H1 (cell line): ENCODE data around the gene RTN4IP1. TPM values are rescaled to one million over a fixed set of nuclear protein-coding genes. Genes with fewer than 3 reads are reported as not detected.

ENCODE experiments used
- CTCF ChIA-PET: fragments of 300-600 bp; sonication (Branson Sonifier 250); formaldehyde crosslinking; loops from one replicate; lab custom pipeline; 2021; ENCODE audit not compliant: partially characterized antibody; lab: Charles Lee
- POLR2A ChIA-PET: fragments of 300-600 bp; sonication (Branson Sonifier 250); formaldehyde crosslinking; loops from one replicate; lab custom pipeline; 2021; ENCODE audit warnings: inconsistent platforms; ENCODE audit not compliant: partially characterized antibody; lab: Charles Lee
- DNase-seq, 2 experiments: peaks; one replicate each; pipeline versions ENCODE4 v3.0.0 to v3.0.0-alpha.2; 2010 to 2022; ENCODE audit warnings: low spot score in 2 of 2, low read depth in 1 of 2, mixed read lengths in 1 of 2
- FAIRE-seq: peaks from 2 replicates; lab custom pipeline; 2011; peaks lifted over from hg19 to GRCh38; lab: Jason Lieb, UNC
- H2AFZ ChIP-seq: 2 replicates; pipeline ENCODE4 v1.8.1; 2012; ENCODE audit warnings: low read length, inconsistent platforms
- H2AK5ac ChIP-seq: 2 replicates; pipeline ENCODE4 v1.6.1; 2013; ENCODE audit warnings: low read depth, low read length
- H2BK120ac ChIP-seq: replicated peaks from 2 replicates; pipeline ENCODE3; 2013; ENCODE audit warnings: low read depth, low read length, inconsistent platforms
- H2BK12ac ChIP-seq: 2 replicates; pipeline ENCODE4 v1.6.1; 2013; ENCODE audit warnings: low read depth, low read length
- H2BK15ac ChIP-seq: 2 replicates; pipeline ENCODE4 v1.6.1; 2013; ENCODE audit warnings: low read length
- H2BK20ac ChIP-seq: 2 replicates; pipeline ENCODE4 v1.6.1; 2013; ENCODE audit warnings: low read length
- H2BK5ac ChIP-seq: 2 replicates; pipeline ENCODE4 v1.6.1; 2013; ENCODE audit warnings: low read depth, low read length
- H3K14ac ChIP-seq: 2 replicates; pipeline ENCODE4 v1.6.1; 2013; ENCODE audit warnings: inconsistent platforms; ENCODE audit not compliant: insufficient read length
- H3K18ac ChIP-seq: 2 replicates; pipeline ENCODE4 v1.6.1; 2013; ENCODE audit warnings: low read length; ENCODE audit errors: extremely low read depth
- H3K23ac ChIP-seq: 2 replicates; pipeline ENCODE4 v1.6.1; 2013; ENCODE audit warnings: inconsistent platforms; ENCODE audit not compliant: insufficient read length
- H3K23me2 ChIP-seq: 2 replicates; pipeline ENCODE4 v1.6.1; 2013; ENCODE audit warnings: low read depth, low read length
- H3K27ac ChIP-seq: 2 replicates; pipeline ENCODE4 v1.6.1; 2011; ENCODE audit warnings: low read depth, low read length, inconsistent platforms
- H3K27me3 ChIP-seq, 4 experiments: replicated peaks in 1 of 4; 1 replicate in 1 of 4; 2 replicates in 3 of 4; pipeline versions ENCODE4 v1.6.1 to v1.8.1; 2011 to 2013; ENCODE audit warnings: low read length in 3 of 4, mild to moderate bottlenecking in 3 of 4, inconsistent platforms in 2 of 4, mixed read lengths in 2 of 4, moderate library complexity in 1 of 4; ENCODE audit not compliant: control insufficient read depth in 3 of 4, insufficient read depth in 3 of 4; ENCODE audit errors: extremely low read depth in 1 of 4
- H3K36me3 ChIP-seq, 4 experiments: 2 replicates each; pipeline versions ENCODE4 v1.6.1 to v1.8.1; 2011 to 2013; ENCODE audit warnings: mild to moderate bottlenecking in 4 of 4, low read length in 3 of 4, moderate library complexity in 2 of 4, control low read depth in 1 of 4, inconsistent platforms in 1 of 4; ENCODE audit not compliant: insufficient read depth in 4 of 4, control insufficient read depth in 2 of 4
- H3K4ac ChIP-seq: replicated peaks from 2 replicates; pipeline ENCODE3; 2013; ENCODE audit warnings: low read length, low read depth, mixed read lengths, inconsistent platforms; ENCODE audit not compliant: insufficient read length
- H3K4me1 ChIP-seq, 4 experiments: replicated peaks in 1 of 4; 1 replicate in 1 of 4; 2 replicates in 3 of 4; pipeline versions ENCODE4 v1.6.1 to v1.8.1; 2011 to 2013; ENCODE audit warnings: low read length in 3 of 4, inconsistent platforms in 2 of 4, mixed read lengths in 1 of 4; ENCODE audit not compliant: insufficient read depth in 4 of 4, control insufficient read depth in 3 of 4
- H3K4me2 ChIP-seq, 2 experiments: 2 replicates each; pipeline versions ENCODE4 v1.6.1 to v1.8.1; 2011 to 2013; ENCODE audit warnings: low read depth in 2 of 2, low read length in 2 of 2, control low read depth in 1 of 2, inconsistent platforms in 1 of 2, mild to moderate bottlenecking in 1 of 2; ENCODE audit not compliant: insufficient read depth in 1 of 2
- H3K4me3 ChIP-seq, 4 experiments: fragments of 200-600, 300-600 bp in 1 of 4; sonication (generic), shearing (Covaris generic), sonication (Bioruptor Twin) in 1 of 4; 2 replicates each; pipeline versions ENCODE4 v1.5.1 to v1.8.1; 2011 to 2016; ENCODE audit warnings: low read length in 4 of 4, low read depth in 3 of 4, control low read depth in 2 of 4, inconsistent platforms in 2 of 4, mild to moderate bottlenecking in 2 of 4, mixed read lengths in 1 of 4, moderate library complexity in 1 of 4; ENCODE audit not compliant: insufficient read depth in 2 of 4; ENCODE audit errors: extremely low read depth in 1 of 4
- H3K56ac ChIP-seq: replicated peaks from 2 replicates; pipeline ENCODE3; 2013; ENCODE audit warnings: low read depth, mild to moderate bottlenecking, mixed read lengths, low read length, inconsistent platforms; ENCODE audit not compliant: insufficient read length
- H3K79me1 ChIP-seq: 2 replicates; pipeline ENCODE4 v1.6.1; 2013; ENCODE audit warnings: low read depth, low read length, control low read depth
- H3K79me2 ChIP-seq, 2 experiments: 2 replicates each; pipeline versions ENCODE4 v1.6.1 to v1.8.1; 2012 to 2013; ENCODE audit warnings: low read length in 2 of 2, mild to moderate bottlenecking in 2 of 2, inconsistent platforms in 1 of 2; ENCODE audit not compliant: insufficient read depth in 2 of 2, control insufficient read depth in 1 of 2
- H3K9ac ChIP-seq, 4 experiments: replicated peaks in 1 of 4; 1 replicate in 1 of 4; 2 replicates in 3 of 4; pipeline versions ENCODE4 v1.6.1 to v1.8.1; 2011 to 2013; ENCODE audit warnings: low read depth in 3 of 4, low read length in 3 of 4, control low read depth in 2 of 4, mild to moderate bottlenecking in 2 of 4, moderate library complexity in 2 of 4, inconsistent platforms in 1 of 4; ENCODE audit errors: extremely low read depth in 1 of 4
- H3K9me3 ChIP-seq, 2 experiments: 2 replicates each; pipeline versions ENCODE4 v1.6.1 to v1.8.1; 2012 to 2013; ENCODE audit warnings: mild to moderate bottlenecking in 2 of 2, moderate library complexity in 2 of 2, control low read depth in 1 of 2, inconsistent platforms in 1 of 2, low read depth in 1 of 2, low read length in 1 of 2, mixed read lengths in 1 of 2; ENCODE audit not compliant: insufficient read depth in 2 of 2
- H4K20me1 ChIP-seq, 2 experiments: replicated peaks in 1 of 2; 2 replicates each; pipeline versions ENCODE3 to v1.8.1; 2011 to 2013; ENCODE audit warnings: inconsistent platforms in 2 of 2, low read length in 2 of 2, mild to moderate bottlenecking in 1 of 2; ENCODE audit not compliant: insufficient read depth in 2 of 2, control insufficient read depth in 1 of 2
- H4K5ac ChIP-seq: 2 replicates; pipeline ENCODE4 v1.6.1; 2013; ENCODE audit warnings: low read length, low read depth, mixed read lengths, inconsistent platforms; ENCODE audit not compliant: insufficient read length
- H4K8ac ChIP-seq: 2 replicates; pipeline ENCODE4 v1.8.0; 2013; ENCODE audit warnings: mild to moderate bottlenecking, moderate library complexity, low read length, inconsistent platforms; ENCODE audit not compliant: insufficient read depth; ENCODE audit errors: extremely low read depth
- H4K91ac ChIP-seq: replicated peaks from 2 replicates; pipeline ENCODE3; 2013; ENCODE audit warnings: low read length, mixed read lengths, inconsistent platforms; ENCODE audit not compliant: insufficient read length
- ATF2 ChIP-seq: IDR thresholded peaks from 2 replicates; pipeline ENCODE4 v1.6.1; 2012; ENCODE audit warnings: low read length, inconsistent platforms
- CEBPB ChIP-seq: IDR thresholded peaks from 2 replicates; pipeline ENCODE4 v1.6.1; 2012; ENCODE audit warnings: low read depth, low read length
- CTBP2 ChIP-seq: IDR thresholded peaks from 2 replicates; pipeline ENCODE4 v1.7.0; 2011; ENCODE audit warnings: borderline replicate concordance, mild to moderate bottlenecking, moderate library complexity, mixed read lengths, low read length; ENCODE audit not compliant: insufficient read depth, insufficient read length
- EGR1 ChIP-seq: IDR thresholded peaks from 2 replicates; pipeline ENCODE4 v1.6.1; 2011; ENCODE audit warnings: low read depth, low read length, borderline replicate concordance
- FOSL1 ChIP-seq: IDR thresholded peaks from 2 replicates; pipeline ENCODE4 v1.6.1; 2011; ENCODE audit warnings: mild to moderate bottlenecking, low read depth, low read length, moderate library complexity; ENCODE audit not compliant: insufficient read depth
- HDAC6 ChIP-seq: IDR thresholded peaks from one replicate; pipeline ENCODE4 v1.7.1; 2012; ENCODE audit warnings: low read depth, mild to moderate bottlenecking, inconsistent platforms, low read length, moderate library complexity
- MAX ChIP-seq: IDR thresholded peaks from 2 replicates; pipeline ENCODE4 v1.6.1; 2012; ENCODE audit warnings: inconsistent platforms
- SP2 ChIP-seq: IDR thresholded peaks from 2 replicates; pipeline ENCODE4 v1.6.1; 2012; ENCODE audit warnings: mild to moderate bottlenecking, low read length, inconsistent platforms
- WGBS, 2 experiments: shearing (Covaris generic) in 1 of 2; methylation state at CpG; one replicate each; pipeline versions ENCODE4 v1.1.6 to v1.1.7; 2013 to 2015; ENCODE audit warnings: low lambda C conversion rate in 2 of 2, mixed read lengths in 2 of 2, inconsistent platforms in 1 of 2, low coverage in 1 of 2, missing lambda C conversion rate in 1 of 2; ENCODE audit not compliant: insufficient replicate concordance in 2 of 2, insufficient coverage in 1 of 2, insufficient read length in 1 of 2; ENCODE audit errors: extremely low coverage in 1 of 2, missing lambda C conversion rate in 1 of 2; 5-methylcytosine and 5-hydroxymethylcytosine counted together
- polyA plus RNA-seq, 7 experiments: library from polyadenylated mRNA; depleted of rRNA in 3 of 7; stranded (reverse) in 5 of 7; unstranded in 2 of 7; fragments of >200 nt in 5 of 7; fragments of 200-250 nt in 2 of 7; gene quantifications; 1 replicate in 5 of 7; 2 replicates in 1 of 7; 4 replicates in 1 of 7; pipeline versions ENCODE4 v1.2.1 to v1.2.3, GENCODE V29; 2011 to 2013; ENCODE audit warnings: missing spikeins in 2 of 7, mixed read lengths in 2 of 7
- total RNA-seq: library from RNA; stranded (reverse); fragmentation: NEBNext Ultra II Directional; extraction: Animal tissue kit (Norgen Biotek cat#: 25700); gene quantifications from 2 replicates; pipeline ENCODE4 v1.2.1, GENCODE V29; 2021

The RTN4IP1 gene
- total and polyA plus RNA-seq, 2 of the 8 experiments (the other 6 are each of a cell fraction or from before 2014, with no cell fraction given): 14.6 to 19.5 TPM

- POLR2A ChIA-PET: no interaction called here
- Histone ChIP-seq H2BK120ac (no peak overlapping the region), H3K4me3 (no peak overlapping the region)
- TF ChIP-seq HDAC6: no peak
- no peak for TF ChIP-seq FOSL1
- TF ChIP-seq ATF2: no peak
- TF ChIP-seq CEBPB: no peak
- TF ChIP-seq MAX: no peak
- TF ChIP-seq EGR1: no peak
- no peak for TF ChIP-seq SP2
- no peak for TF ChIP-seq CTBP2
These were observed 102.2 kb downstream of the RTN4IP1 start for GRCh38 chr6:106527117-106527516.

More at GRCh38 chr6:106527117-106527516, 102.2 kb downstream of the RTN4IP1 start:
- no peak overlapping the region for H3K23ac ChIP-seq
- no peak for FAIRE-seq
- H4K91ac ChIP-seq: no peak overlapping the region
- H2BK5ac ChIP-seq: no peak overlapping the region
- no peaks in the 10 kb centered on the region for H3K79me1 ChIP-seq
- WGBS, 2 experiments: 91% methylated on average over 2 of the region's 2 CpGs; no CpG with 5 or more reads in 1 of the 2 experiments
- H4K8ac ChIP-seq: no peak overlapping the region
- H4K5ac ChIP-seq: no peak overlapping the region
- H3K14ac ChIP-seq: no peak overlapping the region
- H4K20me1 ChIP-seq: no peaks in the 10 kb centered on the region
- no peaks in the 10 kb centered on the region for H3K23me2 ChIP-seq
- H2AFZ ChIP-seq: no peak overlapping the region
- CTCF ChIA-PET: interaction anchor here (0.7 kb wide), 1 partner anchor 39 kb away, joined by 3 read pairs; no protein-coding TSS in a partner anchor
- no peak overlapping the region for H2BK12ac ChIP-seq
- H2BK20ac ChIP-seq: no peak overlapping the region
- no peak for DNase-seq
- H3K56ac ChIP-seq: no peak overlapping the region
- no peak overlapping the region for H3K4ac ChIP-seq
- H3K9me3 ChIP-seq: no peaks in the 10 kb centered on the region
- H2AK5ac ChIP-seq: no peak overlapping the region
- H3K9ac ChIP-seq: no peak overlapping the region
- no peak overlapping the region for H3K18ac ChIP-seq
- no peaks in the 10 kb centered on the region for H3K27me3 ChIP-seq
- no peaks in the 10 kb centered on the region for H3K79me2 ChIP-seq
- no peak overlapping the region for H3K27ac ChIP-seq
- H2BK15ac ChIP-seq: no peak overlapping the region
- H3K36me3 ChIP-seq: no peaks in the 10 kb centered on the region
- H3K4me2 ChIP-seq: no peak overlapping the region
- H3K4me1 ChIP-seq: no peaks in the 10 kb centered on the region
